HL-60 (cell line): ENCODE results near the gene PACRG.

Experiments used
- DNase-seq, 2 experiments: peaks; one replicate each; pipeline ENCODE4 v3.0.0-alpha.2; 2010 to 2020; ENCODE audit warnings: low read depth in 1 of 2, low spot score in 1 of 2
- H3K27ac ChIP-seq: fragments of 250-450 bp; sonication (Bioruptor Pico); replicated peaks from 2 replicates; pipeline ENCODE4 v1.5.1; 2020; ENCODE audit warnings: mild to moderate bottlenecking, moderate library complexity
- H3K27me3 ChIP-seq: fragments of 250-450 bp; sonication (Bioruptor Pico); 2 replicates; pipeline ENCODE4 v1.5.1; 2021; ENCODE audit warnings: mild to moderate bottlenecking, moderate library complexity; ENCODE audit not compliant: insufficient read depth, poor library complexity, severe bottlenecking
- H3K4me3 ChIP-seq: replicated peaks from 2 replicates; pipeline ENCODE4 v1.5.1; 2011; ENCODE audit warnings: mild to moderate bottlenecking, control low read depth, low read length; ENCODE audit not compliant: insufficient read depth
- CTCF ChIP-seq: IDR thresholded peaks from one replicate; pipeline ENCODE4 v1.5.1; 2011; ENCODE audit warnings: low read length, control low read depth, inconsistent platforms; ENCODE audit not compliant: insufficient read depth
- GABPA ChIP-seq: IDR thresholded peaks from 2 replicates; pipeline ENCODE4 v1.6.1; 2012; ENCODE audit warnings: low read depth
- POLR2AphosphoS5 ChIP-seq: IDR thresholded peaks from 2 replicates; pipeline ENCODE4 v1.6.1; 2012; ENCODE audit warnings: low read depth
- REST ChIP-seq: IDR thresholded peaks from 2 replicates; pipeline ENCODE4 v1.6.1; 2012; ENCODE audit warnings: low read depth; ENCODE audit not compliant: insufficient replicate concordance
- SPI1 ChIP-seq: IDR thresholded peaks from 2 replicates; pipeline ENCODE4 v1.6.1; 2012; ENCODE audit warnings: low read depth, mild to moderate bottlenecking, borderline replicate concordance

Gene PACRG

GRCh38 chr6:163337958-163338357, 610.2 kb downstream of the PACRG start:
- DNase-seq = no peak
- no peak overlapping the region for H3K27ac ChIP-seq
- TF ChIP-seq REST = no peak
- no peak for TF ChIP-seq SPI1
- TF ChIP-seq POLR2AphosphoS5 = no peak
- TF ChIP-seq GABPA = no peak
- TF ChIP-seq CTCF = no peak
- no peak overlapping the region for H3K4me3 ChIP-seq
- H3K27me3 ChIP-seq = no peaks in the 10 kb centered on the region

GRCh38 chr6:163338671-163339405, 611.1 kb downstream of the PACRG start:
- Histone ChIP-seq H3K27ac (no peak overlapping the region), H3K4me3 (no peak overlapping the region), H3K27me3 (no peaks in the 10 kb centered on the region)
- no peak for TF ChIP-seq SPI1
- no peak for TF ChIP-seq CTCF
- TF ChIP-seq POLR2AphosphoS5 = no peak
- no peak for TF ChIP-seq GABPA
- TF ChIP-seq REST = no peak
- no peak for DNase-seq

- H3K4me3 ChIP-seq = no peak overlapping the region
- no peak for DNase-seq
- H3K27me3 ChIP-seq = no peaks in the 10 kb centered on the region
- H3K27ac ChIP-seq = no peak overlapping the region
- TF ChIP-seq SPI1 (no peak), REST (no peak), GABPA (no peak), CTCF (no peak), POLR2AphosphoS5 (no peak)
Observed at GRCh38 chr6:163339466-163339865, 611.7 kb downstream of the PACRG start.
